ENCODE results near the gene CLDN15. TPM values are rescaled to one million over a fixed set of nuclear protein-coding genes. Genes with fewer than 3 reads are reported as not detected.

The CLDN15 gene
- total RNA-seq, 6 experiments from 2014 or later = 2.0 to 3.5 (median 2.9) TPM

- Mint-ChIP-seq H3K9me3 (no peaks in the 10 kb centered on the region), H3K4me3 (peak overlapping the region; percentile 32; the same call in 1 of the 2 replicates), H3K4me1 (ENCODE audit: low read depth) (peaks cover 8% of the 10 kb centered on the region), H3K36me3 (ENCODE audit: low read depth) (0 out of 2 replicates have a peak, but pooled peaks cover 3% of the 10 kb centered on the region), H3K27me3 (ENCODE audit: insufficient read depth) (no peaks in the 10 kb centered on the region; the same call in none of the 2 replicates), H3K27ac (peak overlapping the region; percentile 65)
- TF ChIP-seq, protein P1, sequence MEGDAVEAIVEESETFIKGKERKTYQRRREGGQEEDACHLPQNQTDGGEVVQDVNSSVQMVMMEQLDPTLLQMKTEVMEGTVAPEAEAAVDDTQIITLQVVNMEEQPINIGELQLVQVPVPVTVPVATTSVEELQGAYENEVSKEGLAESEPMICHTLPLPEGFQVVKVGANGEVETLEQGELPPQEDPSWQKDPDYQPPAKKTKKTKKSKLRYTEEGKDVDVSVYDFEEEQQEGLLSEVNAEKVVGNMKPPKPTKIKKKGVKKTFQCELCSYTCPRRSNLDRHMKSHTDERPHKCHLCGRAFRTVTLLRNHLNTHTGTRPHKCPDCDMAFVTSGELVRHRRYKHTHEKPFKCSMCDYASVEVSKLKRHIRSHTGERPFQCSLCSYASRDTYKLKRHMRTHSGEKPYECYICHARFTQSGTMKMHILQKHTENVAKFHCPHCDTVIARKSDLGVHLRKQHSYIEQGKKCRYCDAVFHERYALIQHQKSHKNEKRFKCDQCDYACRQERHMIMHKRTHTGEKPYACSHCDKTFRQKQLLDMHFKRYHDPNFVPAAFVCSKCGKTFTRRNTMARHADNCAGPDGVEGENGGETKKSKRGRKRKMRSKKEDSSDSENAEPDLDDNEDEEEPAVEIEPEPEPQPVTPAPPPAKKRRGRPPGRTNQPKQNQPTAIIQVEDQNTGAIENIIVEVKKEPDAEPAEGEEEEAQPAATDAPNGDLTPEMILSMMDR (IDR thresholded peaks at IDR 0.05) = no peak
- DNase-seq = peak; percentile 10
These were observed 6.0 kb downstream of the CLDN15 start for GRCh38 chr7:101231644-101232043.

GRCh38 chr7:101226721-101227120, 10.9 kb downstream of the CLDN15 start:
- Mint-ChIP-seq H3K27me3 (ENCODE audit: insufficient read depth) (peaks cover 3% of the 10 kb centered on the region), H3K27ac (no peak overlapping the region), H3K9me3 (no peaks in the 10 kb centered on the region), H3K4me1 (ENCODE audit: low read depth) (peaks cover 4% of the 10 kb centered on the region), H3K36me3 (ENCODE audit: low read depth) (peaks cover 26% of the 10 kb centered on the region), H3K4me3 (no peak overlapping the region)
- TF ChIP-seq, protein P1 (IDR thresholded peaks at IDR 0.05) = no peak
- DNase-seq = no peak

GRCh38 chr7:101225650-101226049, 12.0 kb downstream of the CLDN15 start:
- DNase-seq = no peak
- Mint-ChIP-seq H3K4me1 (ENCODE audit: low read depth) (no peaks in the 10 kb centered on the region; the same call in 1 of the 2 replicates), H3K9me3 (no peaks in the 10 kb centered on the region), H3K27ac (no peak overlapping the region), H3K36me3 (ENCODE audit: low read depth) (peaks cover 27% of the 10 kb centered on the region), H3K4me3 (no peak overlapping the region), H3K27me3 (ENCODE audit: insufficient read depth) (peaks cover 3% of the 10 kb centered on the region)
- TF ChIP-seq, protein P1 (IDR thresholded peaks at IDR 0.05) = no peak

- H3K27ac Mint-ChIP-seq = no peak overlapping the region
- H3K4me1 Mint-ChIP-seq (ENCODE audit: low read depth) = peaks cover 20% of the 10 kb centered on the region
- H3K9me3 Mint-ChIP-seq = no peaks in the 10 kb centered on the region
- H3K36me3 Mint-ChIP-seq (ENCODE audit: low read depth) = peaks cover 27% of the 10 kb centered on the region
- peaks cover 3% of the 10 kb centered on the region for H3K27me3 Mint-ChIP-seq (ENCODE audit: insufficient read depth)
- no peak for DNase-seq
- H3K4me3 Mint-ChIP-seq = no peak overlapping the region
- TF ChIP-seq, protein P1 (IDR thresholded peaks at IDR 0.05) = no peak
These were observed 14.1 kb downstream of the CLDN15 start for GRCh38 chr7:101223528-101223927.

DNA sequence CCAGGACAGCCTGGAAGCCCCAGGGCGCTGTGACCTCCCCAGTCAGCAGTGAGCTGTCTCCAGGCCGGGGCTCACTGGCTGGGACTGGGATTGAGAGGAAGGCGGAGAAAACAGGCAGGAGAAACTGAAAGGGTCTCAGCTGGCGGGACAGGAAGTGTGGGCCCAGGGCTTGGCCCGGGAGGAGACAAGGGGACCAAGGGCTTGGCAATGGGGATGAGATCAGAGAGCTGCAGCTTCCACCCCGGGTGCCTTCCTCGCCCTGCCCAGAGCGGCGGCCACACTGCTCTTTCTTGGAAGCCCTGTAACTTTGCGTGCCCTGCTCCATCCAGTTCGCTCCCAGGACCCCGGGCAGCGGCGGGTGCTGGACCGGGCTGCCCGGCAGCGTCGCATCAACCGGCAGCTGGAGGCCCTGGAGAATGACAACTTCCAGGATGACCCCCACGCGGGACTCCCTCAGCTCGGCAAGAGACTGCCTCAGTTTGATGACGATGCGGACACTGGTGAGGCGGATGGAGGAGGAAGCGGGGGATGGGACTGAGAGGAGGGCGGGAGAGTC, 15.2 kb downstream of the CLDN15 start:
- TF ChIP-seq, protein P1 (IDR thresholded peaks at IDR 0.05) = no peak
- no peak for DNase-seq
- H3K9me3 Mint-ChIP-seq = no peaks in the 10 kb centered on the region
- H3K36me3 Mint-ChIP-seq (ENCODE audit: low read depth) = peaks cover 27% of the 10 kb centered on the region
- H3K27me3 Mint-ChIP-seq (ENCODE audit: insufficient read depth) = peaks cover 3% of the 10 kb centered on the region
- no peak overlapping the region for H3K27ac Mint-ChIP-seq
- H3K4me1 Mint-ChIP-seq (ENCODE audit: low read depth) = peaks cover 21% of the 10 kb centered on the region
- H3K4me3 Mint-ChIP-seq = no peak overlapping the region
